Astrocyte (in vitro differentiated cells and primary cell): ENCODE results near the gene BLVRA. TPM values are rescaled to one million over a fixed set of nuclear protein-coding genes. Genes with fewer than 3 reads are reported as not detected.

Experiments used
- DNase-seq: peaks from one replicate; pipeline ENCODE4 v3.0.0-alpha.2; 2010; ENCODE audit warnings: low read depth
- FAIRE-seq: peaks from 2 replicates; lab custom pipeline; 2011; peaks lifted over from hg19 to GRCh38; lab: Jason Lieb, UNC
- H2AFZ ChIP-seq: 2 replicates; pipeline ENCODE4 v1.6.0; 2012; ENCODE audit warnings: low read depth, low read length, inconsistent platforms
- H3K27ac ChIP-seq: 2 replicates; pipeline ENCODE4 v1.5.1; 2011; ENCODE audit warnings: low read depth, low read length, inconsistent platforms
- H3K27me3 ChIP-seq: 2 replicates; pipeline ENCODE4 v1.6.0; 2011; ENCODE audit warnings: low read length, inconsistent platforms; ENCODE audit not compliant: insufficient read depth
- H3K36me3 ChIP-seq: 2 replicates; pipeline ENCODE4 v1.5.1; 2011; ENCODE audit warnings: low read length, inconsistent platforms; ENCODE audit not compliant: insufficient read depth
- H3K4me1 ChIP-seq: 2 replicates; pipeline ENCODE4 v1.5.1; 2011; ENCODE audit warnings: low read length, inconsistent platforms; ENCODE audit not compliant: insufficient read depth
- H3K4me2 ChIP-seq: 2 replicates; pipeline ENCODE4 v1.6.0; 2012; ENCODE audit warnings: low read length, inconsistent platforms
- H3K4me3 ChIP-seq: 2 replicates; pipeline ENCODE4 v1.5.1; 2011; ENCODE audit warnings: low read depth, mild to moderate bottlenecking, low read length, inconsistent platforms; ENCODE audit not compliant: insufficient read depth
- H3K79me2 ChIP-seq: 2 replicates; pipeline ENCODE4 v1.6.0; 2012; ENCODE audit warnings: mild to moderate bottlenecking, low read length, inconsistent platforms; ENCODE audit not compliant: insufficient read depth
- H3K9ac ChIP-seq: 2 replicates; pipeline ENCODE4 v1.6.0; 2012; ENCODE audit warnings: mild to moderate bottlenecking, low read length, inconsistent platforms
- H3K9me3 ChIP-seq: 2 replicates; pipeline ENCODE4 v1.5.1; 2012; ENCODE audit warnings: low read depth, mild to moderate bottlenecking, low read length, inconsistent platforms; ENCODE audit not compliant: insufficient read depth
- H4K20me1 ChIP-seq: 2 replicates; pipeline ENCODE4 v1.6.0; 2012; ENCODE audit warnings: low read length, inconsistent platforms; ENCODE audit not compliant: insufficient read depth
- H3K27ac Mint-ChIP-seq: one replicate; pipeline ENCODE4 v1.8.0; 2021; ENCODE audit warnings: mild to moderate bottlenecking, mixed read lengths; ENCODE audit not compliant: unreplicated experiment
- H3K27me3 Mint-ChIP-seq: one replicate; pipeline ENCODE4 v1.8.0; 2021; ENCODE audit warnings: low read depth, mixed read lengths; ENCODE audit not compliant: unreplicated experiment
- H3K36me3 Mint-ChIP-seq: one replicate; pipeline ENCODE4 v1.8.0; 2021; ENCODE audit warnings: low read depth, mixed read lengths; ENCODE audit not compliant: unreplicated experiment
- H3K4me1 Mint-ChIP-seq: one replicate; pipeline ENCODE4 v1.8.0; 2021; ENCODE audit warnings: low read depth, mixed read lengths; ENCODE audit not compliant: unreplicated experiment
- H3K4me3 Mint-ChIP-seq: one replicate; pipeline ENCODE4 v1.8.0; 2021; ENCODE audit warnings: mild to moderate bottlenecking, moderate library complexity, mixed read lengths; ENCODE audit not compliant: unreplicated experiment
- H3K9me3 Mint-ChIP-seq: one replicate; pipeline ENCODE4 v1.8.0; 2021; ENCODE audit warnings: mild to moderate bottlenecking, mixed read lengths; ENCODE audit not compliant: unreplicated experiment
- CTCF ChIP-seq: IDR thresholded peaks from 2 replicates; pipeline ENCODE4 v1.5.1; 2011; ENCODE audit warnings: low read depth, mild to moderate bottlenecking, inconsistent platforms, low read length, moderate library complexity; ENCODE audit not compliant: insufficient read depth
- EZH2 ChIP-seq: IDR thresholded peaks from 2 replicates; pipeline ENCODE4 v1.6.1; 2012; ENCODE audit warnings: mild to moderate bottlenecking, low read length, inconsistent platforms; ENCODE audit not compliant: insufficient read depth
- total RNA-seq: library from RNA; stranded (reverse); gene quantifications from 2 replicates; pipeline ENCODE4 v1.2.1, GENCODE V29; 2021

BLVRA gene
- total RNA-seq, 1 donor from 2014 or later = 48.9 TPM

- no peak overlapping the region for H2AFZ ChIP-seq
- peaks cover 8% of the 10 kb centered on the region for H3K36me3 ChIP-seq
- FAIRE-seq (no peak), DNase-seq (no peak)
- H3K27ac ChIP-seq = no peak overlapping the region
- no peak overlapping the region for H3K4me3 ChIP-seq
- no peaks in the 10 kb centered on the region for H3K79me2 ChIP-seq
- H4K20me1 ChIP-seq = no peaks in the 10 kb centered on the region
- H3K4me1 ChIP-seq = peaks cover 1% of the 10 kb centered on the region
- Mint-ChIP-seq H3K27me3 (no peaks in the 10 kb centered on the region), H3K36me3 (peaks cover 29% of the 10 kb centered on the region), H3K27ac (no peak overlapping the region), H3K9me3 (no peaks in the 10 kb centered on the region), H3K4me3 (no peak overlapping the region), H3K4me1 (peaks cover 7% of the 10 kb centered on the region)
- no peak overlapping the region for H3K4me2 ChIP-seq
- no peaks in the 10 kb centered on the region for H3K27me3 ChIP-seq
- no peak overlapping the region for H3K9ac ChIP-seq
- no peaks in the 10 kb centered on the region for H3K9me3 ChIP-seq
- no peak for TF ChIP-seq EZH2
- no peak for TF ChIP-seq CTCF
Measured at GRCh38 chr7:43790834-43791233, 32.4 kb downstream of the BLVRA start.

GRCh38 chr7:43791665-43792064 is 33.2 kb downstream of the BLVRA start:
- no peak overlapping the region for H3K4me3 Mint-ChIP-seq
- TF ChIP-seq EZH2 (no peak), CTCF (no peak)
- no peak overlapping the region for H3K9ac ChIP-seq
- H3K79me2 ChIP-seq = no peaks in the 10 kb centered on the region
- no peaks in the 10 kb centered on the region for H3K4me1 ChIP-seq
- H3K36me3 Mint-ChIP-seq = peaks cover 30% of the 10 kb centered on the region
- H3K27ac ChIP-seq = no peak overlapping the region
- FAIRE-seq = no peak
- H3K9me3 ChIP-seq = no peaks in the 10 kb centered on the region
- H3K27me3 ChIP-seq = no peaks in the 10 kb centered on the region
- no peak overlapping the region for H2AFZ ChIP-seq
- no peak overlapping the region for H3K4me2 ChIP-seq
- H3K4me3 ChIP-seq = no peak overlapping the region
- H3K9me3 Mint-ChIP-seq = no peaks in the 10 kb centered on the region
- H4K20me1 ChIP-seq = no peaks in the 10 kb centered on the region
- H3K36me3 ChIP-seq = peaks cover 8% of the 10 kb centered on the region
- no peaks in the 10 kb centered on the region for H3K27me3 Mint-ChIP-seq
- DNase-seq = no peak
- H3K27ac Mint-ChIP-seq = no peak overlapping the region
- H3K4me1 Mint-ChIP-seq = peaks cover under 1% of the 10 kb centered on the region

GRCh38 chr7:43792471-43793150 is 34.1 kb downstream of the BLVRA start:
- Histone ChIP-seq H3K9ac (no peak overlapping the region), H3K4me1 (no peaks in the 10 kb centered on the region), H3K79me2 (no peaks in the 10 kb centered on the region), H3K27me3 (no peaks in the 10 kb centered on the region), H3K36me3 (peaks cover 8% of the 10 kb centered on the region), H3K9me3 (no peaks in the 10 kb centered on the region), H2AFZ (no peak overlapping the region), H3K4me3 (no peak overlapping the region), H3K27ac (no peak overlapping the region), H4K20me1 (no peaks in the 10 kb centered on the region), H3K4me2 (no peak overlapping the region)
- Mint-ChIP-seq H3K4me1 (no peaks in the 10 kb centered on the region), H3K4me3 (no peak overlapping the region), H3K9me3 (no peaks in the 10 kb centered on the region), H3K27me3 (no peaks in the 10 kb centered on the region), H3K27ac (no peak overlapping the region), H3K36me3 (peaks cover 35% of the 10 kb centered on the region)
- FAIRE-seq (no peak), DNase-seq (no peak)
- TF ChIP-seq EZH2 = no peak
